Liver (tissue), 9 donors: ENCODE data around the gene APPL2. TPM values are rescaled to one million over a fixed set of nuclear protein-coding genes. Genes with fewer than 3 reads are reported as not detected.

Experiments used
- DNase-seq: peaks from one replicate; pipeline ENCODE4 v3.0.0-alpha.2; 2017; ENCODE audit warnings: low spot score
- H3K27ac ChIP-seq, 2 donors: one replicate each; pipeline ENCODE4 v1.7.0; 2013; ENCODE audit warnings: inconsistent platforms in 2 of 2, low read length in 2 of 2, control low read depth in 1 of 2, low read depth in 1 of 2, mild to moderate bottlenecking in 1 of 2
- H3K27me3 ChIP-seq, 4 donors: one replicate each; pipeline versions ENCODE4 v1.6.1 to v1.7.0; 2013; ENCODE audit warnings: low read length in 3 of 4, inconsistent platforms in 1 of 4, mild to moderate bottlenecking in 1 of 4, moderate library complexity in 1 of 4; ENCODE audit not compliant: control insufficient read depth in 4 of 4, insufficient read depth in 4 of 4
- H3K36me3 ChIP-seq, 4 donors: one replicate each; pipeline versions ENCODE4 v1.6.1 to v1.7.0; 2013; ENCODE audit warnings: low read length in 3 of 4, mild to moderate bottlenecking in 3 of 4, low read depth in 1 of 4, moderate library complexity in 1 of 4; ENCODE audit not compliant: control insufficient read depth in 4 of 4, insufficient read depth in 3 of 4
- H3K4me1 ChIP-seq, 4 donors: one replicate each; pipeline versions ENCODE4 v1.6.1 to v1.7.0; 2013; ENCODE audit warnings: low read length in 3 of 4, mild to moderate bottlenecking in 3 of 4, moderate library complexity in 1 of 4; ENCODE audit not compliant: control insufficient read depth in 4 of 4, insufficient read depth in 4 of 4
- H3K4me3 ChIP-seq, 3 donors: one replicate each; pipeline versions ENCODE4 v1.6.1 to v1.7.0; 2013; ENCODE audit warnings: low read length in 3 of 3, control low read depth in 1 of 3, low read depth in 1 of 3, mild to moderate bottlenecking in 1 of 3
- H3K9ac ChIP-seq, 2 donors: one replicate each; pipeline ENCODE4 v1.7.0; 2013; ENCODE audit warnings: low read length in 2 of 2, mild to moderate bottlenecking in 2 of 2, moderate library complexity in 2 of 2, control low read depth in 1 of 2, low read depth in 1 of 2
- H3K9me3 ChIP-seq, 4 donors: one replicate each; pipeline versions ENCODE4 v1.6.1 to v1.7.0; 2013; ENCODE audit warnings: low read length in 3 of 4; ENCODE audit not compliant: control insufficient read depth in 4 of 4
- EGR1 ChIP-seq, 2 donors: IDR thresholded peaks; 2 replicates each; pipeline ENCODE4 v1.6.1; 2016 to 2018; ENCODE audit warnings: antibody characterized with exemption in 2 of 2, low read depth in 2 of 2
- FOXA1 ChIP-seq: IDR thresholded peaks from 2 replicates; pipeline ENCODE4 v1.6.1; 2016; ENCODE audit warnings: antibody characterized with exemption
- FOXA2 ChIP-seq: IDR thresholded peaks from 2 replicates; pipeline ENCODE4 v1.6.1; 2016; ENCODE audit warnings: antibody characterized with exemption
- GABPA ChIP-seq, 2 donors: IDR thresholded peaks in 1 of 2; conservative IDR thresholded peaks in 1 of 2; 2 replicates each; pipeline ENCODE4 v1.6.1; 2016; ENCODE audit warnings: antibody characterized with exemption in 2 of 2, mild to moderate bottlenecking in 1 of 2, moderate library complexity in 1 of 2
- HNF4A ChIP-seq, 2 donors: conservative IDR thresholded peaks; 2 replicates each; pipeline ENCODE4 v1.6.1; 2016; ENCODE audit warnings: antibody characterized with exemption in 2 of 2, mild to moderate bottlenecking in 2 of 2
- HNF4G ChIP-seq: IDR thresholded peaks from 2 replicates; pipeline ENCODE4 v1.6.1; 2016; ENCODE audit warnings: antibody characterized with exemption
- JUND ChIP-seq, 2 donors: IDR thresholded peaks; 2 replicates each; pipeline ENCODE4 v1.6.1; 2016; ENCODE audit warnings: antibody characterized with exemption in 2 of 2
- NR2F2 ChIP-seq: IDR thresholded peaks from 2 replicates; pipeline ENCODE4 v1.6.1; 2016; ENCODE audit warnings: antibody characterized with exemption
- RAD21 ChIP-seq, 2 donors: IDR thresholded peaks; 2 replicates each; pipeline ENCODE4 v1.6.1; 2016; ENCODE audit warnings: antibody characterized with exemption in 2 of 2, mild to moderate bottlenecking in 2 of 2
- RXRA ChIP-seq, 2 donors: IDR thresholded peaks; 2 replicates each; pipeline ENCODE4 v1.6.1; 2017 to 2018; ENCODE audit warnings: antibody characterized with exemption in 2 of 2, mild to moderate bottlenecking in 1 of 2
- SP1 ChIP-seq: IDR thresholded peaks from 2 replicates; pipeline ENCODE4 v1.6.1; 2018; ENCODE audit warnings: antibody characterized with exemption, mild to moderate bottlenecking
- YY1 ChIP-seq: IDR thresholded peaks from 2 replicates; pipeline ENCODE4 v1.6.1; 2016; ENCODE audit warnings: antibody characterized with exemption, mild to moderate bottlenecking
- WGBS: extraction: QIAGEN DNeasy Blood & Tissue Kit; methylation state at CpG from one replicate; pipeline ENCODE4 v1.1.7; 2013; 5-methylcytosine and 5-hydroxymethylcytosine counted together
- polyA plus RNA-seq, 2 donors: library from polyadenylated mRNA; stranded (reverse) in 1 of 2; unstranded in 1 of 2; fragments of 200-250 nt in 1 of 2; fragments of >200 nt in 1 of 2; fragmentation: Nextera tagmentation in 1 of 2; extraction: Ambion mirVana in 1 of 2; gene quantifications; one replicate each; pipeline versions ENCODE4 v1.2.1 to v1.2.3, GENCODE V29; 2013 to 2015
- total RNA-seq, 2 donors: library from RNA; depleted of rRNA; stranded (reverse); fragments of >200 nt; gene quantifications; one replicate each; pipeline ENCODE4 v1.2.3, GENCODE V29; 2014
- TF ChIP-seq, protein P1 (sequence below): fragments of 150-350 bp; IDR thresholded peaks from 2 replicates; pipeline ENCODE4 v1.5.1; 2017; ENCODE audit warnings: improper control_type of control experiment, low read depth, low read length; ENCODE audit not compliant: missing input control
- TF ChIP-seq, protein P2 (sequence below): IDR thresholded peaks from 2 replicates; pipeline ENCODE4 v1.6.1; 2016; ENCODE audit warnings: antibody characterized with exemption
- TF ChIP-seq, protein P3 (sequence below): IDR thresholded peaks from 2 replicates; pipeline ENCODE4 v1.6.1; 2016; ENCODE audit warnings: antibody characterized with exemption, mild to moderate bottlenecking
- TF ChIP-seq, protein P4 (sequence below): IDR thresholded peaks from 2 replicates; pipeline ENCODE4 v1.6.1; 2016; ENCODE audit warnings: antibody characterized with exemption
- TF ChIP-seq, protein P5 (sequence below): IDR thresholded peaks from 2 replicates; pipeline ENCODE4 v1.6.1; 2016; ENCODE audit warnings: antibody characterized with exemption
- donor health status: healthy.
- donor health status: healthy.
- donor health status: healthy.
- donor health status: healthy.
- donor health status: healthy.

APPL2 gene
- total and polyA plus RNA-seq, 4 donors, result 7.1 to 21.2 (median 12.7) TPM

DNA sequence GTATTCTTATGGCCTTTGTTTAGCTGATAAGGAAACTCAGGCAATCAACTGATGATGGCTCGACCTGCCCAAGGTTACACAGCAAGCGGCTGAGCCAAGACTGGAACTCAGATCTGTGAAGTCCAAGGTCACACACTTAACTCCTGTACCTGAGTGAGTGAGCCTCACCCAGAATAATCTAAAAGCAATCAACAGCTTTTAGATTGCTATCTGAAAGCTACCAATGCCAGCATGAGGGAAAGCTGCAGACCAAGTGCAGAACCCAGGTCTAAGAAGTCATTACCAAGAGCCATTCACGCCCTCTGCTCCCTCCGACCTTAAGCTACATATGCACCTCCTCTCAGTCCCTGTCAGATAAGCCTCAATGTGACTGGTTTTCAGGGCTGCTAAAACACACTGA lies 12.1 kb downstream of the APPL2 start:
- 77% methylated on average over 4 of the region's 4 CpGs for WGBS
- DNase-seq, result no peak
- Histone ChIP-seq H3K4me1 (no peaks in the 10 kb centered on the region), H3K36me3 (peaks cover 4 to 11% (median 6%) of the 10 kb centered on the region in 4 donors), H3K9ac (no peak overlapping the region), H3K27me3 (no peaks in the 10 kb centered on the region), H3K27ac (no peak overlapping the region), H3K4me3 (no peak overlapping the region), H3K9me3 (no peaks in the 10 kb centered on the region)
- TF ChIP-seq NR2F2 (no peak), FOXA1 (no peak), YY1 (no peak), HNF4G (no peak)
- TF ChIP-seq, protein P1, sequence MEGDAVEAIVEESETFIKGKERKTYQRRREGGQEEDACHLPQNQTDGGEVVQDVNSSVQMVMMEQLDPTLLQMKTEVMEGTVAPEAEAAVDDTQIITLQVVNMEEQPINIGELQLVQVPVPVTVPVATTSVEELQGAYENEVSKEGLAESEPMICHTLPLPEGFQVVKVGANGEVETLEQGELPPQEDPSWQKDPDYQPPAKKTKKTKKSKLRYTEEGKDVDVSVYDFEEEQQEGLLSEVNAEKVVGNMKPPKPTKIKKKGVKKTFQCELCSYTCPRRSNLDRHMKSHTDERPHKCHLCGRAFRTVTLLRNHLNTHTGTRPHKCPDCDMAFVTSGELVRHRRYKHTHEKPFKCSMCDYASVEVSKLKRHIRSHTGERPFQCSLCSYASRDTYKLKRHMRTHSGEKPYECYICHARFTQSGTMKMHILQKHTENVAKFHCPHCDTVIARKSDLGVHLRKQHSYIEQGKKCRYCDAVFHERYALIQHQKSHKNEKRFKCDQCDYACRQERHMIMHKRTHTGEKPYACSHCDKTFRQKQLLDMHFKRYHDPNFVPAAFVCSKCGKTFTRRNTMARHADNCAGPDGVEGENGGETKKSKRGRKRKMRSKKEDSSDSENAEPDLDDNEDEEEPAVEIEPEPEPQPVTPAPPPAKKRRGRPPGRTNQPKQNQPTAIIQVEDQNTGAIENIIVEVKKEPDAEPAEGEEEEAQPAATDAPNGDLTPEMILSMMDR, result no peak

DNA sequence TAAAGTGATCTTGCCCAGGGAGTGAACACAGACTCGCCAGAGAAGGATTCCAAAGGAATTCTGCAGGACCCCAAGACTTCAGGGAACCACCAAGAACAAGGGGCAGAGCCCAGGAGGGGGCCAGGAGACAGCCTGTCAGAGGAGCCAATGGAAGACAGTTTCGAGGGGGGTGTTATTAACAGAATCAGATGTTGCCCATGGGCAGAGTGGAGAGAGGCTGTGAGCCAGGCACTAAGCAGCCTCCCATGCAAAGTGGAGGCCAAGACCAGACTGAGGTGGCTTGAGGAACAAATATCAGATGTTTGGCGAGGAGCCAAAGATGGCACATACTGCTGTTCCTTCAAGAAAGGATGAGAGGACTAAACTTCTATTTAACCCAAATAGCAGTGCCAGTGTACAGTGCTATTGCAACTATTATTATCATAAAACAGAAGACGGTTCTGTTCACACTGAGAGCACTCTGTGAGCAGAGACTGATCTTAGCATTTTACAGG lies 12.6 kb downstream of the APPL2 start:
- 87% methylated on average over 4 of the region's 4 CpGs for WGBS
- DNase-seq, result no peak
- H3K27me3 ChIP-seq, result no peaks in the 10 kb centered on the region
- TF ChIP-seq FOXA1 (no peak), HNF4G (no peak), RAD21 (IDR thresholded peaks at IDR 0.05) (no peak), EGR1 (IDR thresholded peaks at IDR 0.05; ENCODE audit: low read depth in 2 of 2) (no peak), JUND (IDR thresholded peaks at IDR 0.05) (no peak), FOXA2 (no peak), HNF4A (conservative IDR thresholded peaks at IDR 0.05) (no peak), RXRA (IDR thresholded peaks at IDR 0.05) (no peak), GABPA (IDR thresholded peaks at IDR 0.05 in 1 of 2, conservative IDR thresholded peaks at IDR 0.05 in 1 of 2) (no peak), YY1 (no peak), SP1 (no peak)
- TF ChIP-seq, protein P2, sequence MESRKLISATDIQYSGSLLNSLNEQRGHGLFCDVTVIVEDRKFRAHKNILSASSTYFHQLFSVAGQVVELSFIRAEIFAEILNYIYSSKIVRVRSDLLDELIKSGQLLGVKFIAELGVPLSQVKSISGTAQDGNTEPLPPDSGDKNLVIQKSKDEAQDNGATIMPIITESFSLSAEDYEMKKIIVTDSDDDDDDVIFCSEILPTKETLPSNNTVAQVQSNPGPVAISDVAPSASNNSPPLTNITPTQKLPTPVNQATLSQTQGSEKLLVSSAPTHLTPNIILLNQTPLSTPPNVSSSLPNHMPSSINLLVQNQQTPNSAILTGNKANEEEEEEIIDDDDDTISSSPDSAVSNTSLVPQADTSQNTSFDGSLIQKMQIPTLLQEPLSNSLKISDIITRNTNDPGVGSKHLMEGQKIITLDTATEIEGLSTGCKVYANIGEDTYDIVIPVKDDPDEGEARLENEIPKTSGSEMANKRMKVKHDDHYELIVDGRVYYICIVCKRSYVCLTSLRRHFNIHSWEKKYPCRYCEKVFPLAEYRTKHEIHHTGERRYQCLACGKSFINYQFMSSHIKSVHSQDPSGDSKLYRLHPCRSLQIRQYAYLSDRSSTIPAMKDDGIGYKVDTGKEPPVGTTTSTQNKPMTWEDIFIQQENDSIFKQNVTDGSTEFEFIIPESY, result no peak
- TF ChIP-seq, protein P1, result no peak
- TF ChIP-seq, protein P3, sequence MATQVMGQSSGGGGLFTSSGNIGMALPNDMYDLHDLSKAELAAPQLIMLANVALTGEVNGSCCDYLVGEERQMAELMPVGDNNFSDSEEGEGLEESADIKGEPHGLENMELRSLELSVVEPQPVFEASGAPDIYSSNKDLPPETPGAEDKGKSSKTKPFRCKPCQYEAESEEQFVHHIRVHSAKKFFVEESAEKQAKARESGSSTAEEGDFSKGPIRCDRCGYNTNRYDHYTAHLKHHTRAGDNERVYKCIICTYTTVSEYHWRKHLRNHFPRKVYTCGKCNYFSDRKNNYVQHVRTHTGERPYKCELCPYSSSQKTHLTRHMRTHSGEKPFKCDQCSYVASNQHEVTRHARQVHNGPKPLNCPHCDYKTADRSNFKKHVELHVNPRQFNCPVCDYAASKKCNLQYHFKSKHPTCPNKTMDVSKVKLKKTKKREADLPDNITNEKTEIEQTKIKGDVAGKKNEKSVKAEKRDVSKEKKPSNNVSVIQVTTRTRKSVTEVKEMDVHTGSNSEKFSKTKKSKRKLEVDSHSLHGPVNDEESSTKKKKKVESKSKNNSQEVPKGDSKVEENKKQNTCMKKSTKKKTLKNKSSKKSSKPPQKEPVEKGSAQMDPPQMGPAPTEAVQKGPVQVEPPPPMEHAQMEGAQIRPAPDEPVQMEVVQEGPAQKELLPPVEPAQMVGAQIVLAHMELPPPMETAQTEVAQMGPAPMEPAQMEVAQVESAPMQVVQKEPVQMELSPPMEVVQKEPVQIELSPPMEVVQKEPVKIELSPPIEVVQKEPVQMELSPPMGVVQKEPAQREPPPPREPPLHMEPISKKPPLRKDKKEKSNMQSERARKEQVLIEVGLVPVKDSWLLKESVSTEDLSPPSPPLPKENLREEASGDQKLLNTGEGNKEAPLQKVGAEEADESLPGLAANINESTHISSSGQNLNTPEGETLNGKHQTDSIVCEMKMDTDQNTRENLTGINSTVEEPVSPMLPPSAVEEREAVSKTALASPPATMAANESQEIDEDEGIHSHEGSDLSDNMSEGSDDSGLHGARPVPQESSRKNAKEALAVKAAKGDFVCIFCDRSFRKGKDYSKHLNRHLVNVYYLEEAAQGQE, result no peak
- TF ChIP-seq, protein P4, sequence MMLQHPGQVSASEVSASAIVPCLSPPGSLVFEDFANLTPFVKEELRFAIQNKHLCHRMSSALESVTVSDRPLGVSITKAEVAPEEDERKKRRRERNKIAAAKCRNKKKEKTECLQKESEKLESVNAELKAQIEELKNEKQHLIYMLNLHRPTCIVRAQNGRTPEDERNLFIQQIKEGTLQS, result no peak
- TF ChIP-seq, protein P5, sequence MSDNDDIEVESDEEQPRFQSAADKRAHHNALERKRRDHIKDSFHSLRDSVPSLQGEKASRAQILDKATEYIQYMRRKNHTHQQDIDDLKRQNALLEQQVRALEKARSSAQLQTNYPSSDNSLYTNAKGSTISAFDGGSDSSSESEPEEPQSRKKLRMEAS, result no peak
- no peak overlapping the region for H3K4me3 ChIP-seq
- no peaks in the 10 kb centered on the region for H3K9me3 ChIP-seq
- no peaks in the 10 kb centered on the region for H3K4me1 ChIP-seq
- H3K27ac ChIP-seq, result no peak overlapping the region
- H3K36me3 ChIP-seq, result peaks cover 4 to 7% (median 6%) of the 10 kb centered on the region in 4 donors
- H3K9ac ChIP-seq, result no peak overlapping the region
